Stomach (tissue), 4 donors: ENCODE measurements around the gene CLEC10A.

ENCODE experiments used
- POLR2A ChIP-seq, 4 donors: fragments of 450-650 bp; IDR thresholded peaks; one replicate each; pipeline ENCODE4 v1.6.1; 2016; ENCODE audit warnings: antibody characterized with exemption in 4 of 4, control low read depth in 2 of 4, mild to moderate bottlenecking in 1 of 4, moderate library complexity in 1 of 4
- TF ChIP-seq, protein P1 (sequence below), 7 experiments: fragments of 450-650 bp in 4 of 7; fragments of 200-600 bp in 3 of 7; sonication (generic) in 3 of 7; IDR thresholded peaks; one replicate each; pipeline ENCODE4 v1.5.1; 2016 to 2019; ENCODE audit warnings: antibody characterized with exemption in 7 of 7, control low read depth in 2 of 7, mild to moderate bottlenecking in 1 of 7

DNA sequence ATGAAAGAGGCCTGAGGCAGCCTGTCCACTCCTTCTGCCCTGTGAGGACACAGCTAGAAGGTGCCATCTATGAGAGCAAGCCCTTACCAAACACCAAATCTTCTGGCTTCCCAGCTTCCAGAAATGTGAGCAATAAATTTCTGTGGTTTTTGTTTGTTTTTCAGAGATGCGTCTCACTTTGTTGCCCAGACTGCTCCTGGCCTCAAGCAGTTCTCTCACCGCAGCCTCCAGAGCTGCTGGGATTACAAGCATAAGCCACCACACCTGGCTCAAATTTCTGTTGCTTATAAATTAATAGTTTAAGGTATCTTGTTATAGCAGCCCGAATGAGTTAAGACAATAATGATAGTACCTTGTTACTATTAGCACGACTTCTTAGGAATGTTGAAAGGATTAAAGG lies 23.7 kb downstream of the CLEC10A start:
- TF ChIP-seq, protein P1, sequence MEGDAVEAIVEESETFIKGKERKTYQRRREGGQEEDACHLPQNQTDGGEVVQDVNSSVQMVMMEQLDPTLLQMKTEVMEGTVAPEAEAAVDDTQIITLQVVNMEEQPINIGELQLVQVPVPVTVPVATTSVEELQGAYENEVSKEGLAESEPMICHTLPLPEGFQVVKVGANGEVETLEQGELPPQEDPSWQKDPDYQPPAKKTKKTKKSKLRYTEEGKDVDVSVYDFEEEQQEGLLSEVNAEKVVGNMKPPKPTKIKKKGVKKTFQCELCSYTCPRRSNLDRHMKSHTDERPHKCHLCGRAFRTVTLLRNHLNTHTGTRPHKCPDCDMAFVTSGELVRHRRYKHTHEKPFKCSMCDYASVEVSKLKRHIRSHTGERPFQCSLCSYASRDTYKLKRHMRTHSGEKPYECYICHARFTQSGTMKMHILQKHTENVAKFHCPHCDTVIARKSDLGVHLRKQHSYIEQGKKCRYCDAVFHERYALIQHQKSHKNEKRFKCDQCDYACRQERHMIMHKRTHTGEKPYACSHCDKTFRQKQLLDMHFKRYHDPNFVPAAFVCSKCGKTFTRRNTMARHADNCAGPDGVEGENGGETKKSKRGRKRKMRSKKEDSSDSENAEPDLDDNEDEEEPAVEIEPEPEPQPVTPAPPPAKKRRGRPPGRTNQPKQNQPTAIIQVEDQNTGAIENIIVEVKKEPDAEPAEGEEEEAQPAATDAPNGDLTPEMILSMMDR (IDR thresholded peaks at IDR 0.05): no peak
- no peak for TF ChIP-seq POLR2A (IDR thresholded peaks at IDR 0.05)
